HTR-8/SVneo (cell line): ENCODE results near the gene DSCAM.
"Not testable (repeated sequence)": the region's sequence is repeated elsewhere in the genome, so short reads cannot be mapped to it uniquely, and the experiment has no call there.

Experiments
- DNase-seq: peaks from one replicate; pipeline ENCODE4 v3.0.0; 2011; ENCODE audit warnings: low spot score, mixed read lengths; ENCODE audit not compliant: insufficient read length
- FAIRE-seq: peaks from 2 replicates; lab custom pipeline; 2011; peaks lifted over from hg19 to GRCh38; lab: Jason Lieb, UNC

The DSCAM gene

DNA sequence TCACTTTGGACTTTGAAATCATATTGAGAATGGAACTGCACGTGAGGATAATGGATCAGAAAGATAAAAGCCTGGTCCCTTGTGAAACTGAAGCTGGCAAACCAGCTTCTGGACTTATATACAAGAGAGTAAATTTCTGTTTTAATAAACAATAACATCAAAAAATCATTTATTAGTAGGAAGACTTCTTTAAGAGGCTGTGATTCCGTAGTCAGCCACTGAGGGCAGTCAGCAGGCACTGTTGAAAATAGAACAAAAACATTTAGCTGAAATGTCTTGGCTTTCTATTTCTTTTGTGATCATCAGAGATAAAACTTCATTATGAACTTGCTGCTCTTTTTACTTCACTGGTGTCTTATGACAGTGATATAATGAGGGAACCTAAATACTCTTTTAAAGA lies 490.3 kb downstream of the DSCAM start:
- DNase-seq (no peak), FAIRE-seq (no peak)

DNA sequence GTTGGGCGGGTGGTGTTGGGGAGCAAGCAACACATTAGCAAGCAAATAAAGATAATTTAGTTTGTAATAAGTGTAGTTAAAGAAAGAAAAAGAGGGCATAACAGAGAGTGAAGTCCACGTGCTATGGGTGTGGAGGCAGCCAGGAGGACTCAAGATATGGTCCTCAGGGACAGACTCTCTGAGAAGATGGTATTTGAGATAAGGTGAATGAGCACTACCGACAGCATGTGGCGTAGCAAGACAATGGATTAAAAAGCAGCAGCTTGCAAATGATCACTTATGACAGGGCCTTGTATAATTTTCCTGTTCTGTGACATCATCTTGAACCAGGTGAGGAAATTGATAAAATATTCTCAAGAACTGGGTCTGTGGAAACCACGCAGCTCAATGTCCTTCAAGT lies 491.9 kb downstream of the DSCAM start:
- no peak for FAIRE-seq
- DNase-seq, result no peak

DNA sequence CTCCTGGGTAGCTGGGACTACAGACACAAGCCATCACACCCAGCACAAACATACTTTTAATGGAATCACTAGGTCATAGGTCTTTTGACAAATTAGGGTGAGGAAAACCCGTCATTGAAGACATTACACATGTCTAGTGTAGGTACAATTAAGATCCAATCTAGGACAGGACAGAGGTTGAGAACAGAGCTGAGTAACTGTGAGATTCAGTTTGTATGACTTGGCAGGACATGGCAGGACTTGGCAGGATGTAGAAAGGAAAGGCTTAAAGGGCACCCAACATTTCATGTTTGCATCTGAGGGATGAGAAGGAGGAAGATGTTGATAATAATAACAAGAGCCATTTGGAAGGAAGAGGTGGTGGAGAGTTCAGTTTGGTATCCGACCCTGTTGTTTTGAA lies 496.0 kb downstream of the DSCAM start:
- DNase-seq, result no peak
- no peak for FAIRE-seq

DNA sequence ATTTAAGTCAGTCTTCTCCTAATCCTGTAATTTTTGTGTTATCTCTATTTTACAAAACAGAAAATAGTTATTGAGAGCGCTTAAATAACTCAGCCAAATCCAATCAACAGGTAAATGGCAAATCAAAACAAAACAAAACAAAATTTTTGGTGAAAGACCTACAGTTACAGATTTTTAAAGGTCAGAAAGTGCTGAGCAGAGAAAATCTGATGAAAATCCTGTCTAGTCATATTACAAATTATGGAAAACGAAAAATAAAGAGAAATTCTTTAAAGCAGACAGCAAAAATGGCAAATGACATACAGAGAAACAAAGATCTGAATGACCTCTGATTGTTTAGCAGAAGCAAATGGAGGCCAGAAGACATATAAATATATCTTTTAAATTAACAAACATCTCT lies 497.4 kb downstream of the DSCAM start:
- no peak for FAIRE-seq
- no peak for DNase-seq

DNA sequence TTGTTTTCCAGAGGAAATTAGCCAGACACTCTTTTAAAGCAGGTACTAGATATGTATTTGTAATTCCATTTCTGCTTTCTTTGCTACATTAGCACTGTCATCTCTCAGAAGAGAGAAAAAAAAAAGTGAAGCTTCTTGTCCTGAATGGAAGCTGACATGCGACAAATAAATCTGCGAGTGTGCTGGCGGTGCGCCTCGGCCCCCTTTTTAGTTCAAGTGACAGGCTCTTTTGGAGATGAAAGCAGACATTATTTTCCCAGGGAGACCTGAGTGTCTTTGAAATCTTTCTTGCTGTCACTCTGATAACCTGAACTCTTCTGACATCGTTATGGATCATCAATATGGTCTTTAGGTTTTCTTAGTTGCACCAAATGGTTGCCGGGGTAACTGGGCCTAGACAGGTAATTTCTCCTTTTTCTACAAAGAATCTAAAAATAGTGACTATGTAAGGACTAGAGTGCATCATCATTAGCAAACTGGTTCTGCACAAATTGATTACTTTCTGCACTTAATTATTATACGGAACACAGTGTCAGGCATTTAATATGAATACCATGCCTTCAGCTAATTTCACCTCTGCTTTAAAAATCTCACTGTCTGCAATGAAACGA lies 501.1 kb downstream of the DSCAM start:
- FAIRE-seq (no peak), DNase-seq (no peak)

DNA sequence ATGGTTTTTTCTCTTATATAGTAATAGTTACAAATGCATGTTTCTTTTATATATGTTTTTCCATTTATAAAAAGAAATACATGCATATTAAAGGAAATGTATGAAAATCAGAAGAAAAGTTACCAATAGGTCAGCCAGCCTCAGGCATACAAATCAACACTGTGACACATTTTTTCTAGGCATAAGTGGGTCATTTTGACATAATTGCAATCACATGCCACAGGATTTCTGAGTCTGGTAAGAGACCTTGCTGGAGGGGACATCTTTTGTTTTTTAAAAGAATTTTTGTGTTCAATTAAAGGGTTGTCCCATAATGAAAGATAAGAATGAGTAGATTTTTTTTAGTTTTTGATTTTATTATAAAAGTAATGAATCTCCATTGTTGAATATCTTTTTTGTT lies 506.6 kb downstream of the DSCAM start:
- FAIRE-seq (no peak), DNase-seq (no peak)

DNA sequence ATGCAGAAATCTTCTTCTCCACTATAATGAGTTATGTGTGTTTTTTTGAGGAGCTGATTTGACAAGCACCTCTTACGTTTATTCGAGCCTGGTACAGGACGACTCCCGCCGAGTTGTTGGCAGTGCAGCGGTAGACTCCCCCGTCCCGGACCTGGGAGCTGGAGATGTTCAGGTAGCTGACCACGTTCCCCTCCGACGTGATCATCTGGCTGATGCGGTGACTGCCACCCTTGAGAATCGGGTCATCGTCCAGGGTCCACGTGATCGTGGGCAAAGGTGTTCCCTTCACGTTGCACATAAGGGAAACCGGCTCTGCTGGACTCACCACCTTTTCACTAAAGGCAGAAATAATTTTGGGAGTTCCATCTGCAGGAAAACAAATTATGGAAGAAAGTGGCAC lies 507.9 kb downstream of the DSCAM start:
- FAIRE-seq (no peak), DNase-seq (no peak)

DNA sequence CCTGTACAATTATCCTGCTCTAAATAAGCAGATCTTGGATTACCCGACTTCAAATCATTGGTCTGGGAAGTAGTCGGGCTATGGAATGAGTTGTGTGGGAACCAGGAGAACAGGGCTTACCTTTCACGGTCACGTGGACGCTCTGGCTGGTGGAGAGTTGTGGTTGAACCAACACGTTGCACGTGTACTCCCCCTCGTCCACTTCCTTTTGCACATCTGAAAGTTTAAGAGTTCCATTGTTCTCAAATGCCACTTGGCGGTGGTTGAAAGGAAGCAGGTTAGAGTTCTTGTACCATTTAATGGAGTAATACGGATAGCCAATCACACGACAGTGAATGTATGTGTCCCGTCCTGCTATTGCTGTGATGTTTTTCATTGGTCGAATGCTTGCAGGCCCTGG lies 509.0 kb downstream of the DSCAM start:
- FAIRE-seq (no peak), DNase-seq (no peak)

DNA sequence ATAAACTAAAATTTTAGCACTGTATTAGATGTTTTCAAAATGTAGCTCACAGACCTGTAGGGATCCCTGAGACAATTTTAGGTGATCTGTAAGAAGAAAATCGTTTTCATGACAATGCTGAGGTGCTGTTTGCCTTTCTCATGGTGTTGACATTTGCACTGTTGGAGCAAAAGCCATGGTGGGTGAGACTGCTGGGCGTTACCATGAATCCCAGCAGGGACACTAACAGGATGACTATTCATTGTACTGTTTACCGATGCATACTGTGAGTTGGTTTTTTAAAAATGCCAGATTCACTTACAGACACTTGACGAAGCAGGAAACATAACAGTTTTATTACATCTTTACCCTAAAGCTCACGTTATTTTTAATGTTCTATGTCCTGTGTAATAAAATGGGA lies 511.3 kb downstream of the DSCAM start:
- no peak for DNase-seq
- FAIRE-seq, result no peak

DNA sequence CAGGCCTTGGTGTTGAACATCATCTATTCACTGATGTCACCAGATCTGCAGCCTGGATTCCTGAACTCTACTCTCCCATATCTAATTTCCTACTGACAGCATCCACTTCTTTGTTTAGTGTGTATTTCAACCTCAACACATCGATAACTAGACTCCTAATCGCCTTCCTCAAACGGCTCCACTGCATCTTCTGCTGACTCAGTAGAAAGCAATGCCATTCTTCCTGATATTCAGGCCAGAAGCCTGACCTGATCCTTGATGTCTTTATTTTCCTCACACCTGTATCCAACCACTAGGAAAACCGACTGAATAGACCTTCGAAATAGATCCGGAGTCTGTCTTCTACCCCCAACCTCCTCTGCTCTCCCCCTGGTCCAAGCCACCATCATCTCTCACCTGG lies 512.8 kb downstream of the DSCAM start:
- no peak for FAIRE-seq
- no peak for DNase-seq

DNA sequence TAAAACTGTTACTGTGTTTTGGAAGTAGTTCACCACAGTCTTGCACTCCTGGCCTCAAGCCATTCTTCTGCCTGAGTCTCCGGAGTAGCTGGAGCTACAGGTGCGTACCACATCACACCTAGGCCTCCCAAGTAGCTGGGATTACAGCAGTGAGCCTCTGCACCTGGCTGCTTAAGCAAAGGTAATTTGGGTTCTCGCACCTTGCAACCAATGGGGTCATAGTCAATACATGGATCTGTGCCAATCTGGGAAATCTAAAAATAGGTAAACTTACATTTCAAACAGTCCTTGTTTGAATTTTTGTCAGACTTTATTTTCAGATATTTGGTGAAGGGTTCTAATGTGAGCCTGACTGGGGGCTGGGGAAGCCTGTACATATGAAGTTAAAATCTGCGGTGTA lies 513.2 kb downstream of the DSCAM start:
- no peak for FAIRE-seq
- DNase-seq, result no peak

DNA sequence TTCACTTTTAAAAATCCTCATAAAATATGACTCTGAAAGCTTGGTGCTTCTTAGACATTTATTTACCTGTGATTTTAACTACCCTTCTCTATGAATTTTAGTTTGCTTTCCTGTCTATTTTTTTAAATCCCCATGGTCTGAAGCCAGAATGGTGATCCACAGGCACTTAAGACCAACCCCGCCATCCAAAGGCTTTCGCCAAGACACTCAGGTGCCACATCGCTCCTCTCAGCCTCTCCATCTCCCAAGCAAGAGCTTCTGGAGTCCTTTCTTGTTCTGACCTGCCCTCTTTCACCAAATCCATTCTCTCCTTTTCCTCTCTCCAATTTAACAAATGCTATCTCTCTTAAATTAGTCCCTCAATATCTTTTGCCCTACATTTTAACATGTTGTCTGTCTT lies 515.2 kb downstream of the DSCAM start:
- no peak for DNase-seq
- no peak for FAIRE-seq

DNA sequence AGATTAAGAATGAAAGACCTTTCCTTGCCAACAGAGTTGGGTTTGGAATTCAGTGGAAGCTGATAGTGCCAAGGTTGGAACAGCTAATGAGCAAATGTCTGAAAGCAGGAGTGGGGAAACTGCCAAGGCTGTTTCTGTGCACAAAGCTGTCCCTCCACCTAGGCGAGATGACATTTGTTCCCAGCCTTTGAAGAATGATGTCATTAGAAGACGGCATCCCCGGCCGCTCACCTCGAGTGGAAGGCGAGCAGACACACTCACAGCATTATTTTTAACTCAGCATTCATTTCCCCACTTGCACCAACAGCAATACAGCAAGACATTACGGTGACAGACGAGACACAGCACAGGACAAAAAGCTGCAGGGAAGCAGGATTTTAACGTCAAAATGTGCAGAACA lies 515.8 kb downstream of the DSCAM start:
- no peak for FAIRE-seq
- no peak for DNase-seq

DNA sequence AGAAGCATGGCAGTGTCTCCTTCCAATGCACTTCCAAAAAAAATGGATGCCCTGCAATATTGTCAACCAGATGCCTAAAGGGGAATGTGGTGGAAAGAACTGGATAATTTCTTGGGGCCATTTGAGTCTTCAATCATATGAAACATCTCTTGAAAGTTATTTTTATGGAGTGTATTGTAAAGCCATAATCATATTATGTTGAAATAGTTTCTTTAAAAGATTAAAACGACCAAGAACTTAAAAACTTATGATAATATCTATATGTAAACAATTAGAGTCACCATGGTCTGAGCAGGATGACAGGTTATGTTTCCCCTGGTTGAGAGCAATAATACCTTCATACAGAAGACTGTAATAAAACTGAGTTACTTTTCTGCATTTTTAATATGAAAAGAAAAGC lies 522.6 kb downstream of the DSCAM start:
- FAIRE-seq (no peak), DNase-seq (no peak)

DNA sequence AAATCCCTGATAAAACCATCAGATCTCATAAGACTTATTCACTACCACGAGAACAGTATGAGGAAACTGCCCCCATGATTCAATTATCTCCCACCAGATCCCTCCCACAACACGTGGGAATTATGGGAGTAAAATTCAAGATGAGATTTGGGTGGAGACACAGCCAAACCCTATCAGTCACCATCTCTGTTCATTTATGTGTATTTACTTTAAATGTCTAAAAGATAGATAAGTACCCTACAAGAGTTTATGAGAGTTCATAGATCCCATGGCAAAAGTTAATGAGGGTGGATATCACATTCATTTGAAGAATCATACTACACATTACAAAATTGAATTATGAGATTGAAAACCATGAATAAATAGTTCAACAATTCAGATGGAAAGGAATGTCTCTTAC lies 526.2 kb downstream of the DSCAM start:
- not testable (repeated sequence) for FAIRE-seq, DNase-seq

DNA sequence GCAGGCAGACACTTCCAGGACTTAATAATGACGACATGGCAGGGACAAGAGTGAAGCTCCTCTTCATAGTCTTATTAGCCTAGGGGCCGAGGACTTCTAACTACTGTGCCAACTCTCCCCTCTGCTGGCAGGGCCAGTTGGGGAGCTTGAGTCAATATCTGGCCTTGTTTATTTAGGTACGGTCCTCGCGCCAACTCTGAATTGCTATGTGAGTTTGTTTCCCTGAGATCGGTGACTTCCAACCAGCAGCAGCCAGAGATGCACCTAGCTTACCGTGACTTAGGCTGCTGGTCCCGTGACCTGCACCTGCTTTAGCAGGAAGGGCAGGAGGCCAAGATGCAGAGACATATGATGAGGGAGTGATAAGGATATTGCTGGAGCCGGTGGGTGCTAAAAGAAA lies 528.6 kb downstream of the DSCAM start:
- FAIRE-seq, result no peak
- DNase-seq, result no peak

DNA sequence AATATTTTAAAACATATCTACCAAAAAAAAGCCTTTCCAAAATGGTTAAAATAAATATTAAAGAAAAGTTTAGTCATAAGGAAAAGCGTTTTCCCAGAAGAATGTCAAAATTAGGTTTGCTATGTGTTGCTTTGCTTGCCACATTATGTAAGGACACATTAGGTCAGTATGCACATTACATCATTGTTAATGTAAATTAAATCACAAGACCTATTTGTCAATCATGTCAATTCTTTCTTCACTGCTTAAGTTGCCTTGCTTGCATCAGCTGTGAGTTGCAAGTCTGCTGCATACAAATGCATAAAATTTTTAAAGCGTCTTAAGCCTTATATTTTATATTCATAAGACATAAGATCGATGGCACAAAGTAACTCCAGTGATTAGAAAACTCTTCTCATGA lies 530.9 kb downstream of the DSCAM start:
- FAIRE-seq (no peak), DNase-seq (no peak)

DNA sequence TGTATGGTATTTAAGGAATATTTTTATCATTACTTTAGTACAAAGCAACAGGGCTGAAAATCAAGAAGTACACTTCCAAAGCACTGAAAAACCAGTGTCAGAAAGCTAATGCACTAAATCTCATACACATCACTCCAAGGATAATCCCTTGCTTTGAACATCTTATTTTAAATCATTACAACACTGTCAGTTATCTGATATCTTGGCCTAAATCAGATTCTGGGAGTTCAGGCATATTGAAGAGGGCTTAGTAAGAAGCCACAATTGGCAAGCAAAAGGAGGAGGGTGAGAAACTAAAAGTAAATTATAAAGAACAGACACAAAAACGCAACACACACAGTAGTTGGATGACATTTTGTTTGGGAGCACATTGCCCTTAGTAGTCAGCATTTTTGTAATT lies 531.3 kb downstream of the DSCAM start:
- no peak for FAIRE-seq
- no peak for DNase-seq

DNA sequence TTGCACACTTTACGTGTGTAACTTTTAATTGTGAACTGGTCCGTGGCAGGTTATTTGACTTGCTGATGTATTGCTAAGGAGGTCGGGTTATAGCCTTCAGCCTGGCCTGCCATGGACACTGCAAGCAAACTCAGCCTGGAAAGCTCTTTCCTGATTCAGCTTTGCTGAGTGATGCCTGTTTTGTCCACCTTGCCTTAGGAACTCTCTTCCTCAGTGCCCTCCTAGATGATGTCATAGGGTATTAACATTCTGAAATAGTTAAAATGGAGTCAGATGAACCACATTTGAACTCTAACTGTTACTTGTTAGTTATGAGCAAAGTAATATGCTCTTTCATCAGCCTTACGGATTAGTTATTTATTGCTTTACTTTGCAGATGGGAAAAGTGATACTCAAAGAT lies 533.7 kb downstream of the DSCAM start:
- DNase-seq (no peak), FAIRE-seq (no peak)

DNA sequence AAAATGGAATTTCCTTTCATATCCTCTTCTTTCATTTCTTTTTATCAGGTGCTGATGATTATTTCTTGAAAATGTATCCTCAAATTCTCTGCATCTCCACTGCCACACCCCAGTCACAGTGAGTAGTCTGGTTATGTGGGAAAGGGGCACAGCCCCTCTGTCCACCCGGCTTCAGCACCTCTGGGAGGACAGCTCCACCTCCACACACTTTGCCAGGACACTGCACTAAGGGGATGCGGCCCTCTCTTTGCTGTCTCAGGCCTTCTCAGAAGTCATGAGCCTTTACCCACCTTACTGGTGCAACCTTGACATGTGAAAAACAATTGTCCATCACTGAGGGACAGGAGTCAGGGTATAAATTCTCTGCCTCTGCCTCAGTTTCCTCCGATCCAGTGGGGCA lies 546.7 kb downstream of the DSCAM start:
- FAIRE-seq (no peak), DNase-seq (no peak)

DNA sequence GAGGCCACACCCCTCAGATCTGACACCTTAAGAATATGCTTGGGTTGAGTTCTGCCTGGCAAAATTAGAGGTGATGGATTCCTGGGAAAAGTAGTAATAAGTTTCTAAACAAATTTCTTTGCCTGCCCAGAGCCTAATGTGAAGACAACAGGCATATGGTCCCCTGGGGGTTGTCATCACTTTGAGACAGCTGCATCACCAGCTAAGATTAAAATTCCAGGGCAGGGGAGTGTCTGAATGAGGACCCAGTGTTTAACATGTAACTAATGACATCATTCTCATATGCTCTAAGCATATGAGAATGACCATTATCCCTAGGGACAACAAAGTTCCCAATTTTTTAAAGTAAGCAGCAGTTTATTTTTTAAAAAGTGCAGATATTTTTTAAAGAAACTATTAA lies 547.5 kb downstream of the DSCAM start:
- FAIRE-seq (no peak), DNase-seq (no peak)

DNA sequence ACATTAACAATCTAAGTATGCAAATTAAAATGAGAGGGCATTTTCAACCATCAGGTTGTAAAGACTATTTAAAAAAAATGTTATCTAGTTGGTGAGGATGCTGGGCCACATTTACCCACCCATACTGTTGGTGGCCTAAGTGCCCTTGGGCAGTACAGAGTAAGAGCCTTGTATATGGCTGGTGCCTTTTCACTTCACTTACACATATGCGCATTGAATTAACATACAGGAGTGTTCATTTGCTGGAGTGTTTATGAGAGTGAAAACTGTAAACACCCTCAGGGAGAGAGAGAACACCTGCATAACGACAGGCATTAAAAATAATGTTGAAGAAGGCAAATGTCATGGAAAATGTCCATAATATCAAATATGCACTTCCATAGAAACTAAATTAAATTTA lies 552.6 kb downstream of the DSCAM start:
- no peak for DNase-seq
- FAIRE-seq, result no peak

DNA sequence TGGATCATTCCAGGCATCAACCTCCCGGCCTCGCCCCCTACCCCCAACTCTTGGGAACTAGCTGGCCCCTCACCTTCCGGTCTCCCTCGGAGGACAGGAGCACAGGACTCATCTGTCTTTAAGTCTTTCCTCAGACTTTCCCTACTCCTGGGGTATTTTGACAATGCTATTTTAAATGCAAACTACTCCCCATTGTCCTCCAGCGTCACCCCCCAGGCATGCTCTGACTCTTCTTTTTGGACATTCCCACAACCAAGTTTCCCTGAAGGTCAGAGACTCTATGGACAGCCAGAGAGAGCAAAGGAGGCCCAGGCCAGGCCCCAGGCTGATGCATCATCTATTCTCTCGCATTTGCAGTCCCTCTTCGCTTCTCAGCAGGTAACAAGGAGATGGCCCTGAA lies 555.4 kb downstream of the DSCAM start:
- DNase-seq (no peak), FAIRE-seq (no peak)
